NCI-H2081 (cell line): ENCODE data around the gene LDHAL6B.
A peak's percentile ranks its signal among the peaks of the same experiment; 100 is the strongest.

Source experiments
- DNase-seq, 2 experiments: peaks; one replicate each; lab custom pipeline; 2025; lab: John Stamatoyannopoulos, UW

Gene LDHAL6B

DNA sequence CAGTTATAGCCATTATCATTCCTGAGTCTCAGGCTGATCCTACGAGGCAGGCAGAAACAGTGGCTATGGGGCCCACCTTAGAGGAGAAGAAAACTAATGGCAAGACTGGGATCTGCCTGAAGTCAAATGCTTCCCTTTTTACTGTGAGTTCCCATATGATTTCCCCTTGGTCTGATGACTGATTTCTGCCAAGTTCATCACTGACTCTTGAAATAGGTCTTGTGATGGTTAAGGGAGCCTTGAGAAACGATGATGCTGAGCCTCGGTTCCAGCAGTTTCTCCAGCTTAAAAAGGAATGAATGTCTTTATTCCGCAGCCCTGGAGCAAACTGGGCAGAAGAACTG is 29.4 kb upstream of the LDHAL6B start:
- no peak for DNase-seq

- DNase-seq = peak in 1 of 2 experiments; percentile 15
These were observed 28.4 kb upstream of the LDHAL6B start for GRCh38 chr15:59178151-59178695.

DNA sequence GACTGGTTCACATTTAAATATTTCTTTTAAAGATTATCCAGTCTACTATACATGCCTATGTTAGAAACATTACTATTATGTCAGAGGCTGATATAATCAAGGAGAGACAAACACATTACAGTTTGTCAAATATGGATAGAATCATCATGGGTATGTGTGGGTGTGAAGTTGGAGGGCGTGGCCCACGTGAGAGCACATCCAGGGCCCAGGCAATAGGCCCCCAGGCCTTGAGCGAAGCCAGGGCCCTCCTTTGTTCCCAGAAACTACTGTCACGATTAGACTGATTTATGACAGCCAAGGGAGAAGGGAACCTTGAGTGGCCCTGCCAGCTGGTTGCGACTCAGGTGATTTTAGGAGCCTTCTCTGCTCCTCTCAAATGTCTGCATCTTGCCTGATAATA is 26.9 kb upstream of the LDHAL6B start:
- DNase-seq = no peak

DNA sequence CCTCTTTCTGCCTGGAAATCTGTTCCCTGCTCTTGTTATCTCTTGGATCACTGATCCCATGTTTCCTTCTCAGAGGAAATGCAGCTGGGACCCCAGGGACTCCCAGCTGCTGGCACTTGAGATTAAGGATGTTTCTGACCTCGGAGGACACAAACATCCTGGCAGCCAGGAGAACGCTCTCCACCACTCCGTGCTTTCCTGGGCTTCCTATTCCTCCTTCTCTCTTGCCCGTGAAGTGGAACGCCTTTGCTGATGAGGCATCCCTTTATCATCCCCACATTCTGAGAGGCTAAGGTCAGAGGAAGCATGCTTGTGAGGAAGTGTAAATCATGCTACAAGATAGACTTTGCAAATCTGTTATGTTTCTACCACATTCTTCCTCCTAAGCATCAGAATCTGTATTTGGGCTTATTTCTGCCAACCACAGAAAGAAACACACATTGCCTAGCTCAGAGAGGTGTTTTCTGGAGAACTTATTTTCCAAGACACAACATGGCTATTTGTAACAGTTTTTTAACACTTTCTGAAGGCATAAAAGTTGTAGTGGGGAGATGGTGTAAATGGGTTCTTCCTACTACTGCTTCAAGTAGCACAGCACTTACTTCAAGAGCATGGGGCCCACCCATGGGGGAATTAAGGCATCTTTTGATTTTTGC is 25.6 kb upstream of the LDHAL6B start:
- DNase-seq = no peak

DNA sequence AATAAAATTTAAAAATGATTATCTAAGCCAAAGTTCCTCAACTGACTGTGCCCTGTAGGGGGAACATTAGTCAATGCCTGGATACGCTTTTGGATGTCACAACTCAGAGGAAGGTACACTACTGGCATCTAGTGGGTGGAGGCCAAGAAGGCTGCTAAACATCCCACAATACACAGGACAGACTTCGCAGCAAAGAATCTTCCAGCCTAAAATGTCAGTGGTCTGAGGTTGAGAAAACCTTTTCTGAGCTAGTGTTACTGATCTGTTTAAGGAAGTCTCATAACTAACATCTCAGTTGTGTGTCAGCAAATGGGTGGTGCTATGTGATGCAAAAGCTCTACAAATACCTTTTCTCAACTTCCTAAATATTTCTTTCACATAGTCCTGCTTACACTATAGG is 20.9 kb upstream of the LDHAL6B start:
- DNase-seq = no peak

GRCh38 chr15:59186501-59186900 is 20.1 kb upstream of the LDHAL6B start:
- no peak for DNase-seq

DNA sequence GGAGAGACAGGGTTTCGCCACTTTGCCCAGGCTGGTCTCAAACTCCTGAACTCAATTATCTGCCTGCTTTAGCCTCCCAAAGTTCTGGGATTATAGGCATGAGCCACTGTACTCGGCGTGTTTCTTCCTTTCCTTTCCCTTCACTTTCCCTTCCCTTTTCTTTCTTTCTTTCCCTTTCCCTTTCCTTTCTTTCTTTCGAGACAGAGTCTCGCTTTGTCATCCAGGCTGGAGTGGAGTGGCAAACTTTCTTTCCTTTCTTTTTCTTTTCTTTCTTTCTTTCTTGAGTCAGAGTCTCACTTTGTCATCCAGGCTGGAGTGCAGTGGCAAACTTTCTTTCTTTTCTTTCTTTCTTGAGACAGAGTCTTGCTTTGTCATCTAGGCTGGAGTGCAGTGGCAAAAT is 17.4 kb upstream of the LDHAL6B start:
- no peak for DNase-seq

DNA sequence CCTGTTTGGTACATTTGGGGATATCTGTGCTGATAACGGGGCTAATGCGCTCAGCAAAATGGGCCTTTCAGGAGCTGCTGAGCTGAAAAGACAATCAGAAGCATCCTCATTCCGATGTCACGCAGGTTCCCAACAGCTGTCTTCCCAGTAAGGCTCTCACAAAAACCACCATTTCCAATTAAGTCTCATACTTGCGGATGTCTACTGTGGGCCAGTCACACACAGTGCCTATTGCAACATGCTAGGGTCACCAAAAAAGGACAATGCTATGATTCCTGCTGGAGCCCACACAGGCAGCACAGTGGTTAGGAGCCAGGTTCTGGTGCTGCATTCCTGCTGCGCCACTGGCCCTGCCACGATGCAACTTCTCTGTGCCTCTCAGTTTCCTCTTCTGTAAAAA is 16.4 kb upstream of the LDHAL6B start:
- DNase-seq = no peak

GRCh38 chr15:59191855-59192237 is 14.8 kb upstream of the LDHAL6B start:
- DNase-seq = no peak

- DNase-seq = no peak
These were observed 11.9 kb upstream of the LDHAL6B start for GRCh38 chr15:59194639-59195325.

- no peak for DNase-seq
These were observed 10.2 kb upstream of the LDHAL6B start for GRCh38 chr15:59196416-59196815.

DNA sequence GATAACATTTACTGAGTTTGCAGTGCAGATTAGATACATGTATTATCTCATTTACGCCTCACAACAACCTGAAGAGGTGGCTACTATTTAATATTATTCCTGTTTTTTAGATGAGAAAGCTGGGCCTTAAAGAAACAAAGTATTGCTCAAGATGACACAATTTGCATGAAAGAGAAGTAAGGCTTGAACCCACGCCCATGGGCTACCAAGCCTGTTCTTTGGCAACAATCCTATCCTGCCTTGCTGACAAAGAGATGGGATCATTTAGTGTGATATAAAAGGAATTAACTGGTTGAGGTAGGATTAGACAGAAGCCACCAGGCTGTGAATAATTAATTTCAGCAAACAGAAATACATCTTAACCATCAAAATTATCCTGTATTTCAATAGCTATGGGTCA is 9.2 kb upstream of the LDHAL6B start:
- no peak for DNase-seq

DNA sequence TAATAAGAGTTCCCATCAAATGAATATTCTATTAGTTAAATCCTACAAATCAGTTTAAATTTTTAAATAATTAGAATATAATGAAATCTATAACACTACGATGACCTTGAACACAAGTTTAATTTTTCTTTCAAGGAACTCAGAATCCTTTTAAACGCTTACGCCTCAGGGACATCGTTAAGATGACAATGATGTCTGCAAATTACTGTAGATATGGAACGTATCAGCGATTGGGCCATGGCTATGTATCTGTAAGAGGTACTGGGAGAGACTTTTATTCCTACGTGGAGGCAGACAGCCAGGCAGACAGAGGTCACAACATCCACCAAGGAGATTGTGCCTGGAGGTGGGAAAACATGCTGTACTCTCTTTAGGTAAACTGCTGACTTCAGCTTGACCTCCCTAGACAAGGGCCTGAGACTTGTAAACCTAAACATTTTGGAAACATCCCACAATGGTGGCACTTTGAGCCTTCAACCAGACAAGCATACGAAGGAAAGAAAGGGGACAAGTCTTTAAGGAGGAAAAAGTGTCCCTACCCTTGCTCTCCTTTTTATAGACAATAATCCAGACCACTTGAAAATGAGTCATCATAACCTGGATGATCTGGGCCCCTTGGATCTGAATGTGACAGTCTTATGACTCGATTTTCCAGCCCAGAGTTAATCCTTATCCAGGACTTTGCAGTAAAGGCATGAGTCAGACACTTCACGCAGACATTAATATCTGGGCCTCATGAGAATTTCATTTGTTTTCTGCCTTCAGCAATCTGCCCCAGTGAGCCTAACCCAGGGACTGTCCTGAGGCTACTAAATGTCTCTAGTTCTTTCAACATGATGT is 6.8 kb upstream of the LDHAL6B start:
- DNase-seq = no peak

DNA sequence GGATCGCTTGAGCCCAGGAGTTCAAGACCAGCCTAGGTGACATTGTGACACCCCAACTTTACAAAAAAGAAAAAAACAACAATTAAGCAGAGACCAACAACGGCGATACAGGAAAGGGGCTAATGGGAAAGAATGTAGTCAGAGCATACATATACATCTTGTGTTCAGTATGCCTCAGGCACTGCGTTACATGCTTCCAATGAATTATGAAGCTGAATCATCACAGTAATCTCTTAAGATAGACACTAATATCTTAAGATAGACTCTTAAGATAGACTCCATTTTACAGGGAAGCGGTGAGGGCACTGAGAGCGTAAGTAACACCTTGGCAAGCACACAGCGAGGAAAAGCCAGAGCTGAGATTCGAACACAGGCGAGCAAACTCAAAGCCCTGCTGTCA is 6.1 kb upstream of the LDHAL6B start:
- no peak for DNase-seq

DNA sequence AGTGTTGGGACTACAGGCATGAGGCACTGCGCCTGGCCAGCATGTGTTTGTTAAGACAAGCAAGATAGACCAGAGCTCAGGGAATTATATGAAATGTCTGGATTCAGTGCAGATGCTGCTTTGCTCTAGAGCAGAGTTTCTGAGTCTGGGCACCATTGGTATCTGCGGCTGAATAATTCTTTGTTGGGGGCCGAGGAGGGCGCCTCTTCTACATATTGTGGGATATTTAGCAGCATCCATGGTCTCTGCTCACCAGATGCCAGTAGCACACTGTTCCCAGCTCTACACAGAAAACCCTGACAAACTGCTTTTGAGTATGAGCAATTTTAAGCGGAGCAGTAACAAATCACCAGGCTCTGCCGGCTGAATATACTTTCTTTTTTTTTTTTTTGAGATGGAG is 3.6 kb upstream of the LDHAL6B start:
- DNase-seq = no peak

GRCh38 chr15:59203657-59204056 is 3.0 kb upstream of the LDHAL6B start:
- DNase-seq = no peak

GRCh38 chr15:59205839-59206622 is 612 bp upstream of the LDHAL6B start:
- DNase-seq = no peak

GRCh38 chr15:59208613-59209249 is 2.1 kb downstream of the LDHAL6B start:
- DNase-seq = no peak

GRCh38 chr15:59210186-59210585 is 3.5 kb downstream of the LDHAL6B start:
- DNase-seq = no peak

- no peak for DNase-seq
These were observed 10.3 kb downstream of the LDHAL6B start for GRCh38 chr15:59216911-59217310.

DNA sequence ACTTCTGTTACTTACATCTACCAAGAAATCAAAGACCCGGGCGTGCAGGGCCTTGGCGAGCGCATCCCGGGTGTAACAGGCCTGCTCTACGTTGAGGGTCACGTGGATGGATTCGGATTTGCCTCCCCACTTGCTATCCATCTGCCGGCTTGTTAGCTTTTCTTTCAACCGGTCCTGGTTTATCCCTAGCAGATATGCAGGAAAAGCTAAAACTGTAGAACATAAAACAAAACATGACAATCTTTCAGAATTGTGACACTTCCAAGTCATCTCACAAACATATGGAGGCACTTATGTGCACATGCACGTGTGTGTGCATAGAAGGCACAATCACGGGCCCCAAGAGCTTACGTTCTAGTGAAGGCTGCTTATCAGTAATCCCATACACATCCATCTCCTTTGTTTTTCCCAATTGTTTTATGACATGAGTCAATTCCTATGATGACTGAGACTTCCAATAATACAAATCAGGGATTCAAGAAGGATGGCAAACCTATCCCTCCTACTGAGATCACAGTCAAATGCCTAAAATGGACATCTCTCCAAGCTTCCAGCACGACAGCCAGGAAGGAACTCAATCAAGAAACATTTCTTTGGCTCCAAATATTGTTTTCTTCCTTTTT is 11.3 kb downstream of the LDHAL6B start:
- DNase-seq = no peak
